Measurements from ENCODE around the gene ITGAL.
A peak's percentile ranks its signal among the peaks of the same experiment; 100 is the strongest.
"Not testable (repeated sequence)": the region's sequence is repeated elsewhere in the genome, so short reads cannot be mapped to it uniquely, and the experiment has no call there.

The ITGAL gene

DNA sequence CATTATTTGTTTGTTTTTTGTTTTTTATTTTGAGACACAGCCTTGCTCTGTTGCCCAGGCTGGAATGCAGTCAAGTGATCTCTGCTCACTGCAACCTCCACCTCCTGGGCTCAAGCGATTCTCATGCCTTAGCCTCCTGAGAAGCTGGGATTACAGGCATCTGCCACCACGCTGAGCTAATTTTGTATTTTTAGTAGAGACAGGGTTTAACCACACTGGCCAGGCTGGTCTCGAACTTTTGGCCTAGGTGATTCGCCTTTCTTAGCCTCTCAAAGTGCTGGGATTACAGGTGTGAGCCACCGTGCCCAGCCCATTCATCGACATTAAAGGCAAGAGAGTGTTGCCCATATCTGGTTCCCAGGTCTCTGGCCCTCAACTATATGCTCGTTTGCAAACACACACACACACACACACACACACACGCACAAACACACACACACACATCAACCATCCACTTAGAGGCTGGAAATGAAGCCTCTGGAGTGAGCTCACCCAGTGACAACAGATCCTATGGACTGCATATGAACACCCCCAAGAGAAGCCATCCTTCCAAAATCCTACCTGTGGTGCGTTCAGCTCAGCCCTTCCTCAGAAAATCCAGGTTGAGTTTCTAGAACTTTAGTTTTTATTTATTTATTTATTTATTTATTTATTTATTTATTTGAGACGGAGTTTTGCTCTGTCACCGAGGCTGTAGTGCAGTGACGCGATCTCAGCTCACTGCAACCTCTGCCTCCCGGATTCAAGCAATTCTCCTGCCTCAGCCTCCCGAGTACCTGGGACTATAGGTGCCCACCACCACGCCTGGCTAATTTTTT, 14.6 kb upstream of the ITGAL start:
- DNase-seq = no peak

DNA sequence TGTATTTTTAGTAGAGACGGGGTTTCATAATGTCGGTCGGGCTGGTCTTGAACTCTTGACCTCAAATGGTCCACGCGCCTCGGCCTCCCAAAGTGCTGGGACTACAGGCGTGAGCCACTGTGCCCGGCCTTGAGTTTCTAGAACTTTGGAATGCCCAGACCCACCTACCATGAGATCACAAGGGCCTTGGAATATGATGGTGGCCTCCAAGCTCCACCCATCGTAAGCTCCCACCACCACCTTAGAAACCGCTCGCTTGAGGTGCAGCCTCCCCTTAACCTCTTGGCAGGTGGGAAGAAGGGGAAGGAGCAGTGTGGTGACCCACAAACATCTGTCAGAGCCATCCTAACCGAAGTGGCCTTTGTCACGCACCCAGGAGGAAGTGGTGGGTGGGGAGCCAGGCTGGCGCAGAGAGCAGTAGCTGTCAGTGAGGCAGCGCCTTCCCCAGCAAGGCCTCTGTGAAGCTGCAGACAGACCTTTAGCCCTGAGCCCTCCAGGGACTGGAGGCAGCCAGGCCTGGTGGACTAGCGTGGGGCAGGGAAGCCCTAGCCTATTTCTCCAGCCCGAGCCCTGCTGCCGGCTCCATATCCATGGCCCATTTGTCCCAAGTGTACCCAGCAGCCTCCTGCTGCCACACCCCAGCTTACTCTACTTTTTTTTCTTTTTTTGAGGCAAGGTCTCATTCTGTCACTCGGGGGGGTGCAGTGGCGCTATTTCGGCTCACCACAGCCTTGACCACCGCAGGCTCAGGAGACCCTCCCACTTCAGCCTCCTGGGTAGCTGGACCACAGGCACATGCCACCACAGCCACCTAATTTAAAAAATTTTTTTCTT, 13.8 kb upstream of the ITGAL start:
- DNase-seq = peak; percentile 77 to 78

DNA sequence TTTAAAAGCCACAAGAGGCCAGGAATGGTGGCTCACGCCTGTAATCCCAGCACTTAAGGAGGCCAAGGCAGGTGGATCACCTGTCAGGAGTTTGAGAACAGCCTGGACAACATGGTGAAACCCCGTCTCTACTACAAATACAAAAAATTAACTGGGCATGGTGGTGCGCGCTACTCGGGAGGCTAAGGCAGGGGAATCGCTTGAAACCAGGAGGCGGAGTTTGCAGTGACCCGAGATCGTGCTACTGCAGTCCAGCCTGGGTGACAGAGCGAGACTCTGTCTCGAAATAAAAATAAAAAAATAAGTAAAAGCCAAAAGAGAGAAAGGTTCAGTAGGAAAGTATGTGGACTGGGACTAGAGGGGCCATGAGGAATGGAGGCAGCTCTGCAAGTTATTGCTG, 13.1 kb upstream of the ITGAL start:
- DNase-seq = no peak

DNA sequence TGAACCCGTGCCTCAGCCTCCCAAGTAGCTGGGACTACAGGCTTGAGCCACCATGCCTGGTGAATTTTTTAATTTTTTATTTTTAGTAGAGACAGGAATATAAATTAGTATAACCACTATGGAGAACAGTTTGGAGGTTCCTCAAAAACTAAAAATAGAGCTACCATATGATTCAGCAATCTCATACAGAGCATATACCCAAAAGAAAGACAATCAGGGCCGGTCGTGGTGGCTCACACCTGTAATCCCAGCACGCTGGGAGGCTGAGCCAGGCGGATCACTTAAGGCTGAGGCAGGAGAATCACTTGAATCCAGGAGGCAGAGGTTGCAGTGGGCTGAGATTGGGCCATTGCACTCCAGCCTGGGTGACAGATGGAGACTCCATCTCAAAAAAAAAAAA, 11.1 kb upstream of the ITGAL start:
- DNase-seq = not testable (repeated sequence)

DNA sequence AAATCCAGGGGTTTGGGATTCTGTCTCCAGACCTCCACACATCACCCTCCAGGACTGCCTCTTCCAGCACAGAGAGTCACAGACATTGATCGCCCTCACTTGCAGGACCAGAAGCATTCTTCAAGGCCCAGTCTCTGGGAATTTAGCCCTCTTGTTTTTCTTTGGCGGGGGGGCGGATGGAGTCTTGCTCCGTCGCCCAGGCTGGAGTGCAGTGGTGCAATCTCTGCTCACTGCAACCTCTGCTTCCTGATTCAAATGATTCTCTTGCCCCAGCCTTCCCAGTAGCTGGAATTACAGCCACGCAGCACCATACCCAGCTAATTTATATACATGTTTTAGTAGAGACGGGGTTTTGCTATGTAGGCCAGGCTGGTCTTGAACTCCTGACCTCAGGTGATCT, 8.5 kb upstream of the ITGAL start:
- no peak for DNase-seq

DNA sequence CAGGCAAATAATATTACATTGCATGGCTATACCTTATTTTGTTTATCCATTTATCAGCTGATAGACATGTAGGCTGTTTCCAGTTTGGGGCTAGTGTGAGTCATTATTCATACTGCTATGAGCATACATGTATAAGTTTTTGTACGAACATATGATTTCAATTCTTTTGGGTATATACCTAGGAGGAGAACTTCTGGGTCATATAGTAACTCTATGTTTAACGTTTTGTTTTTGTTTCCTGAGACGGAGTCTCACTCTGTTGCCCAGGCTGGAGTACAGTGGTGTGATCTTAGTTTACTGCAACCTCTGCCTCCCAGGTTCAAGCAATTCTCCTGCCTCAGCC, 2.4 kb upstream of the ITGAL start:
- DNase-seq = peak in 1 of 2 donors; percentile 14

DNA sequence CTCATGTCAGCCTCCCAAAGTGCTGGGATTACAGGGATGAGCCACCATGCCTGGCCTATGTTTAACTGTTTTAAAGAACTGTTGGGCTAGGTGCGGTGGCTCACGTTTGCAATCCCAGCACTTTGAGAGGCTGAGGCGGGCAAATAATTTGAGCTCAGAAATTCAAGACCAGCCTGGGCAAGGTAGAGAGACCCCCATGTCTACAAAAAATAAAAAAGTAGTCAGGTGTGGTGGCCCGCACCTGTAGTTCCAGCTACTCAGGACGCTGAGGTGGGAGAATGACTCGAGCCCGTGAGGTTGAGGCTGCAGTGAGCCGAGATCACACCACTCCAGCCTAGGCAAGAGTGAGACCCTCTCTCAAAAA, 1.9 kb upstream of the ITGAL start:
- DNase-seq = no peak

DNA sequence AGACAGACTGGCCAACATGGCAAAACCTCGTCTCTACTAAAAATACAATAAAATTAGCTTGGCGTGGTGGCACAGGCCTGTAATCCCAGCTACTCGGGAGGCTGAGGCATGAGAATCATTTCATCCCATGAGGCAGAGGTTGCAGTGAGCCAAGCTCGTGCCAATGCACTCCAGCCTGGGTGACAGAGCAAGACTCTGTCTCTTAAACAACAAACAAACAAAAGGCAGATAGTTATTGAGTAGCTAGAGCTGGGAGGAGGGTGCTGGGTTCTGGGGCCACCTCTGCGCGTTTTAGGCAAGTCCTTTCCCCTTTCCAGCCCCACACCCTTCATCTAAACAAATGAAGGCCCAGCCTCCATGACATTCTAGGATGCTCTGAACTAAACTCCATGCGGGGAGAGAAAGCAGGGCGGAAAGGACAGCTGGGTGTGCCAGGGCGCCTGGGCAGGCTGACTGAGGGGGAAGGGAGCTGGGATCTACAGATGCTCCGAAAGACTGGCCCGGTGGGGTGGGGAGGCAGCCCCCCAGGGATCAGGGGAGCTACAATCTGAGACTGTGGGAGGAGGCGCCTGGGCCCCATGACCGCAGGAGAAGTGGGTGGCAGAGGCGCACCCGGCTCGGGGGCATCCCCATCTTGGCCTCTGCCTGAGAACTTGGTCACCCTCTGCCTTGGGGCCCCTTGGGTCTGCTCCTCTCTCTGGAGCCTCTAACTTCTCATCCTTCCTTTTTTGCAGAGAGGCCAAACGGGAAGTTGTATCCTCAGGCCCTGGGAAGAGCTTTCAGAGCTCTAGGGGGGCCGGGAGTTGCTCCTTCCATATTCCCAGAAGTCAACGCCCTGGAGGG, 910 bp downstream of the ITGAL start:
- peak; percentile 48 to 49 for DNase-seq

DNA sequence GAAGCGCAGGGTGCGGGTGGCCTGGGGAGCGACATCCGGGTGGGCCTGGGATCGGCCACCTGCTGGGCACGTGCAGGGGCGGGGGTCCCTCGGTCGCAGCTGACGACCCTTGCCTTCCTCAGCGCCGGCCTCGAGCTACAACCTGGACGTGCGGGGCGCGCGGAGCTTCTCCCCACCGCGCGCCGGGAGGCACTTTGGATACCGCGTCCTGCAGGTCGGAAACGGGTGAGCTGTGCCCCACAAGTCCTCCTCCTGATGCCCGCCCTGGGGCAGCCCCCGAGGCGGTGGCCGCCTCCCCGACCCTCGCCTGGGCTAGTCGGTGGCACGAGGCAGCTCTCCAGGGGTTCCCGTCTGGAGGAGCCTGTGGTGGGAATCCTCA, 1.5 kb downstream of the ITGAL start:
- DNase-seq = no peak

DNA sequence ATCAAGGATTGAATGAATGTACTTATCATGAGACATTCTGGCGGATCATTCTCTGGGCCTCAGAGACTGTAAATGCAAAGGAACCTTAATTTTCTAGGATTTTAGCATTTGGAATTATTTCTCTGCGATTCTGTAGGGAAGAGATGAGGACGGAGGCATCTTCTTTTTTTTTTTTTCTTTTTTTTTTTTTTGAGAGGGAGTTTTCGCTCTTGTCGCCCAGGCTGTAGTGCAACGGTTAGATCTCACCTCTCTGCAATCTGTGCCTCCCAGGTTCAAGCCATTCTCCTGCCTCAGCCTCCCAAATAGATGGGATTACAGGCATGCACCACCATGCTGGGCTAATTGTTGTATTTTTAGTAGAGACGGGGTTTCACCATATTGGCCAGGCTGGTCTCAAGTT, 2.1 kb downstream of the ITGAL start:
- DNase-seq = no peak

DNA sequence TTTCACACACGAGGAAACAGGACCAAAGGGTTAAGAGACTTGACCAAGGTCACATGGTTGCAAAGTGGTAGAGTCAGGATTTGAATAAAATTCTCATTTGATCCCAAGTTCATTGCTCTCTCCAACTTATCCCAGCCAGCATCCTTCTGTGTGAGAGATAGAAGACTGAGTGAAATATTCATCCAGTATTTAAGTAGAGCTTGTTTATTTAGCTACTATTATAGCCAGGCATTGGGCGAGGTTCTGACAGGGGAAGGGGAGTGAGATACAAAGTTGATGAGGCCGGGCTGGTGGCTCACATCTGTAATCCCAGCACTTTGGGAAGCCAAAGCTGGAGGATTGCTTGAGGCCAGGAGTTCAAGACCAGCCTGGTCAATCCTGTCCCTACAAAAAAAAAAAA, 4.4 kb downstream of the ITGAL start:
- no peak for DNase-seq

DNA sequence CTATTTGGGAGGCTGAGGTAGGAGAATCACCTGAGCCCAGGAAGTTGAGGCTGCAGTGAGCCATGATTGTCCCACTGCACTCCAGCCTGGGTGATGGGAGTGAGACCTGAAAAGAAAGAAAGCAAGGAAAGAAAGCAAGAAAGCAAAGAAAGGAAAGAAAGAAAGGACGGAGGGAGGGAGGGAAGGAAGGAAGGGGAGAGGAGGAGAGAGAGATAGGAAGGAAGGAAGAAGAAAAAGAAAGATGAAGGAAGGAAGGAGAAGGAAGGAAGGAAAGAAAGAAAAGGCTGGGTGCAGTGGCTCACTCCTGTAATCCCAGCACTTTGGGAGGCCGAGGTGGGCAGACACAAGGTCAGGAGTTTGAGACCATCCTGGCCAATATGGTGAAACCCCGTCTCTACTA, 5.2 kb downstream of the ITGAL start:
- not testable (repeated sequence) for DNase-seq

DNA sequence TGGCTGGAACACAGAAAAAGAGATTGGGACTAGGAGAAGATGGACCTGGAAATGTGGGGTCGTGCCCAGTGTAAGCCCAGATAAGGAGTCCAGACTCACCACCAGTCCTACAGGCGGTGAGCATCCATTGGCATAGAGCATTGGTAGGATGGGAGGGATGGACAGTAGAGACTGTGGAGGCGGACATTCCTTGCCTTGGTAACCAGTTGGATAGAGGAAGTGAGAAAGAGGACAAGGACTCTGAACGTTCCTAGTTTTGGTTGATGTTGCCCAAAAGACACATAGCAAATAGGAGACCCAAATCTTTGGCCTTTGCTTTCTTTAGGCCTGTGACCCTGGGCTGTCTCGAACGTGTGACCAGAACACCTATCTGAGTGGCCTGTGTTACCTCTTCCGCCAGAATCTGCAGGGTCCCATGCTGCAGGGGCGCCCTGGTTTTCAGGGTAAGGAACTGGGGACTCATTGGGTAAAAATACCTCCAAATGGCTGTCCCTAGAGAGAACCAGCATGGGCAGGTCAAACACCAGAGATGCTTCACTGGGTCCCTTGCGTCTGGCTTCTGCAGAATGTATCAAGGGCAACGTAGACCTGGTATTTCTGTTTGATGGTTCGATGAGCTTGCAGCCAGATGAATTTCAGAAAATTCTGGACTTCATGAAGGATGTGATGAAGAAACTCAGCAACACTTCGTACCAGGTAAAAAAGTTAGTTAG, 6.4 kb downstream of the ITGAL start:
- DNase-seq = no peak

DNA sequence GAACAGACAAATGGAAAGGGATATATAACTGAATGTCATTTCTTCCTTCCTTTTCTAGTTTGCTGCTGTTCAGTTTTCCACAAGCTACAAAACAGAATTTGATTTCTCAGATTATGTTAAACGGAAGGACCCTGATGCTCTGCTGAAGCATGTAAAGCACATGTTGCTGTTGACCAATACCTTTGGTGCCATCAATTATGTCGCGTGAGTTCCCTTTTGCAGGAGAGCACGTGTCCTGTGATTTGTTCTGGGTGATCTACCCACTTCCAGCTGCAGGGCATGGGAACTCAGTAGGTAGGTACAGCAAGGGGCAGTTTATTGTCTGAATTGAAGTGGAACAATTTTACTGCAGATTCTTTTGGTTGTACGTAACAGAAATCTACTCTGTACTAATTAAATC, 8.8 kb downstream of the ITGAL start:
- no peak for DNase-seq

DNA sequence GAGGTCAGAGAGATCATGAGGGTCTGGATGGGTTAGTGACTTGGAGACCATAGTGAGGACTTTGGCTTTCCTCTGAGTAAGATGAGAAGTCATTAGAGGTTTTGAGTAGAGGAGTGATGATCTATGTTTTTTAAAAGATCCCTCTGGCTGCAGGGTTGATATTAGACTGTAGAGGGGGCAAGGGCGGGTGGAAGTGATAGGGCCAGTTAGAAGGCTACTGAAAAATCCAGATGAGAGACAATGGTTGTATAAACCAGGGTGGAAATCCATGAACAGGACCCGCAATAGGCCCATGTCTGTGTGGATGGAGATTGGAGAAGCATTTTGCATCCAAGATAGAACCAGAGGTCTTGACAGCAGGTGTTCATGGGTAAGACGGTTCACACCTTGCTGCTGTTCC, 9.8 kb downstream of the ITGAL start:
- DNase-seq = peak in 1 of 2 donors; percentile 34

DNA sequence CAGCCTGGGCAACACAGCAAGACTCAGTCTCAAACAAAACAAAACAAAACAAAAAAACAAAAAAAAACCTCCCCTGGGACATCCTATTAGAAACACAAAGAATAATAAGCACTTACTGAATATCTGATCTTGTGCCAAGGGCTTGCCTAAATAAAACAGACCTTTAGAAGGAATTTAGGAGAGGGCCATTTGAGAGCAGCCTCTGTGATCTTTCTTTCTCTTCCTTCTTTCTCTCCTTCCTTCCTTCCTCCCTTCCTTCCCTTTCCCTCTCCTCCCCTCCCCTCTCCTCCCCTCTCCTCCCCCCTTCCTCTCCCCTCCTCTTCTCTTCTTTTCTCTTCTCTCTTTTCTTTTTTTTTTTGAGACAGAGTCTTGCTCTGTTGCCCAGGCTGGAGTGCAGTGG, 12.3 kb downstream of the ITGAL start:
- no peak for DNase-seq

DNA sequence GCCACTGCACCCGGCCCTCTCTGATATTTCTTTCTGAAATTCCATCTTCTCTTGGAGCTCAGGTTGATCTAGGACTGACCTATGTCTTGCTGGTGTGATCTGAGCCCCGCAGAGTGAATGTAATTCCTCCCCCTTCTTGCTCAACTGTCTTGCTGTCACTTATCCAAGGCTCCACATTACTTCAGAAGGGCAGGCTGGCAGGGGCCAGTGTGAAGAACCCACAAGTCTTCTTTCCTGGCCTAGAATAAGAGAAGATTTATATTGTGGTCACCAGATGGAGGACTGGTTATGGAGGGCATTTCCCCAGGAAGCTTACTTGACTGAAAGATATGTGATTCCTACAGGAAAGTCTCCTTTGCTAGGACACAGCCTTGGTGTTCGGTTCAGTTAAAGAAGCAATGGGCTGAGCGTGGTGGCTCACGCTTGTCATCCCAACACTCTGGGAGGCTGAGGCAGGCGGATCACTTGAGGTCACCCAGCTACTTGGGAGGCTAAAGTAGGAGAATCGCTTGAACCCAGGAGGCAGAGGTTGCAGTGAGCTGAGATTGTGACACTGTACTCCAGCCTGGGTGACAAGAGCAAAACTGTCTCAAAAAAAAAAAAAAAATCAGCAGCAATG, 13.4 kb downstream of the ITGAL start:
- no peak for DNase-seq

DNA sequence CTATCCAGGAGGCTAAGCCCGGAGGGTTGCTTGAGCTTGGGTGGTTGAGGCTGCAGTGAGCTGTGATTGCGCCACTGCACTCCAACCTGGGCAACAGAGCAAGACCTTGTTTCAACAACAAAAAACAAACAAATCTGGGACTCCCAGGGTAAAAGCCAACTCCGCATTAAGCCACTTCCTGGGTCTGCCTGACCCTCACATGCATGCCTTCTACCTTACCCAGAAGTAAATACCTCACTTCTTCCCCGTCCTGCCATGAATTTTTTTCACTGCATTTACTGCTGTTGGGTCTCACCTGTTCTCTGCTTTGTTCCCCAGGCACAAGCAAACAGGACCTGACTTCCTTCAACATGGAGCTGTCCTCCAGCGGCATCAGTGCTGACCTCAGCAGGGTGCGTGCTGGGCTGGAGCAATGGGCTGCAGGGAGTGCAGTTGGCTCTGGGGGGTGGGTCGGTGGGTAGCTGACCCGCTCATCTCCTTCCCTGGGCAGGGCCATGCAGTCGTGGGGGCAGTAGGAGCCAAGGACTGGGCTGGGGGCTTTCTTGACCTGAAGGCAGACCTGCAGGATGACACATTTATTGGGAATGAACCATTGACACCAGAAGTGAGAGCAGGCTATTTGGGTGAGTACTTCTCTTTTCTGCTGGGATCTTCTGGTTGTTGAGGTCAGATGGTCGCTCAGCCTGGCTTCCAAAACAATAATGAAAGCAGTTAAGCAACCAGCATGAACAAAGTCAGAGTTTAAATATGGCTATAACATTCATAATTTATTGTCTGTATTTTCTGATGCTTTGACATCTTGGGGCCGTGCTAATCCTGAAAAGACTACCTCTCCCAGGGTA, 16.4 kb downstream of the ITGAL start:
- DNase-seq = no peak

DNA sequence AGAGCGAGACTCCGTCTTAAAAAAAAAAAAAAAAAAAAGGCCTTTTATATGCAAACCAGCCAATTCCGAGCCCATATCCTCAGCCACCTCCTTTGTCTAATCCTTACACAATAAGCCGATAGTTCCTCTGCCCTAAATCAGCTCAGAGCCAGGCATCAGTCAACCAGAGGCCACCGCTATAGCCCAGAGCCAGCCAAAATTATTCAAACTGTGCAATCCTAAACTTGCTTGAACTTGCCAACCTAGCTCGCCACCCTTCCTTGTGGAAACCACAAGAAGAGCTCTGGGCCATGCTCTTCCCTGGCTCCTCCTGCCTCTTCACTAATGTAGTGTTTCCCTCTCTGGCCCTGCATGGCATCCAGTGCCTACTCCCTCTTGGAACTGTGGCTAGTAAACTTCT, 17.7 kb downstream of the ITGAL start:
- DNase-seq = no peak

DNA sequence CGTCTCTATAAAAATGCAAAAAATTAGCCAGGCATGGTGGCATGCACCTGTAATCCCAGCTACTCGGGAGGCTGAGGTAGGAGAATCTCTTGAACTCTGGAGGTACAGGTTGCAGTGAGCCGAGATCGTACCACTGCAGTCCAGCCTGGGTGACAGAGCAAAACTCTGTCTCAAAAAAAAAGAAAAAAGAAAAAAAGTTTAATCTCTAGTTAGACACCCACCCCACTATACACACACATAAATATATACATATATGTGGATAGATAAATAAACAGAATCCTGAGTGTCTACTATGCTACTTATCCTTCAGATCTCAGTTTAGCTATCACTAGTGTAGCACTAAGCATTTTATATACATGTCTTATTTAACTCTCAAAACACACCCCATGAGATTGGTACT, 18.7 kb downstream of the ITGAL start:
- no peak for DNase-seq

DNA sequence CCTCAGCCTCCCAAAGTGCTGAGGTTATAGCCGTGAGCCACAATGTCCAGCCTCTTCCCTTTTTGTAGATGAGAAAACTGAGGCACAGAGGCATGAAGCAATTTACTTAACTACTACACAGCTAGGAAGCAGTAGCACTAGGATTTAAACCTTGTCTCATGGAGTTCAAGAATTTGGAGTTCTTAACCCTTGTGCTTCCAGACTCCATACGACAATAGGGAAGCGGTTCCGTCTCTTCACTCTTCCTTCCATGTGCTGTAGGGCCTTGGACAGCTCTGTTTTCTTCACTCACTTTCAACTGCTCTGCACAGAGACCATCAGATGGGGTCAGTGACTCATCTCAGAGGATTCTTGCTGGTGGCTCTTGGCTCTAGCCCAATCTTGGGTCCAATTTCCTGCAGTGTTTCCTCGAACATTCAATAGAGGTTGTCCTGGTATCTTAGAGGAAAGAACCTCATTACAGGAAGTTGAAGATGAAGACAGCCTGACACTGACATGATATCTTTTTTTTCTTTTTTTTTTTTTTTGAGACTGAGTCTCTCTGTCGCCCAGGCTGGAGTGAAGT, 19.3 kb downstream of the ITGAL start:
- peak in 1 of 2 donors; percentile 15 for DNase-seq
